T-helper 22 cell (primary cell): Measurements from ENCODE around the gene GCC1.

Source experiments
- DNase-seq: peaks from one replicate; pipeline ENCODE4 v3.0.0-alpha.2; 2020; ENCODE audit warnings: low read depth

The GCC1 gene

DNA sequence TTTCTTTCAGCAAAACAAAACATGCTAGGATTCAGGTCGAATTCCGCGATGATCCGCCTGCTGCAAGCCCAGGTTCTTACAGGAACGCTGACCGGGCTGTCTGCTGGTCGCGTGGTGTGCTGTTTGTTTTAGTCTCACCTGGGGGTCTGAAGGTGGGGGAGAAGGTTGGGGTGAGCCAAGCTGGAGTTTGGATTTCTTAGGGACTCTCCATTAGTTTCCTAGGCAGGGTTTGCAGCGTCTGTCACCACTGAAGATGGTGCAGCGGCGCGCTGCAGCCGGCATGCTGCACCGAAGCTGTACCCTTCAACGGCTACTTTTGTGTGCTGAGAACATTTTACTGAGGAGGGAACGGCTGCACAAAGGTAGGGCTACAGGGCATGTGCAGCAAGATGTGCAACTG lies 48.7 kb downstream of the GCC1 start:
- DNase-seq: no peak

DNA sequence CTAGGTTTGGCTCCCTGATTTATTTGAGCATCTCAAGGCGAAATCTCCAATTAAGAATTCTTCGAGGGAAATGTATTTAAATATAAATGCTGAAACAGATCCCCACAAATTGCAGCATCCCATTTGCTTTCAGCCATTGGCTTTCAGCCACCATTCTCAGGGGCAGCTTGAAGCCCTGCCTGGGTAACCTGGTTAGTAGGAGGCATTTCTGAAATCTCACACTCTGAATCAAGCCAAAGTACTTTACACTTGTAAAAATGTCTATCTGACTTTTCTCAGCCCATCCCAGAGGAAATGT lies 49.1 kb downstream of the GCC1 start:
- DNase-seq: no peak

DNA sequence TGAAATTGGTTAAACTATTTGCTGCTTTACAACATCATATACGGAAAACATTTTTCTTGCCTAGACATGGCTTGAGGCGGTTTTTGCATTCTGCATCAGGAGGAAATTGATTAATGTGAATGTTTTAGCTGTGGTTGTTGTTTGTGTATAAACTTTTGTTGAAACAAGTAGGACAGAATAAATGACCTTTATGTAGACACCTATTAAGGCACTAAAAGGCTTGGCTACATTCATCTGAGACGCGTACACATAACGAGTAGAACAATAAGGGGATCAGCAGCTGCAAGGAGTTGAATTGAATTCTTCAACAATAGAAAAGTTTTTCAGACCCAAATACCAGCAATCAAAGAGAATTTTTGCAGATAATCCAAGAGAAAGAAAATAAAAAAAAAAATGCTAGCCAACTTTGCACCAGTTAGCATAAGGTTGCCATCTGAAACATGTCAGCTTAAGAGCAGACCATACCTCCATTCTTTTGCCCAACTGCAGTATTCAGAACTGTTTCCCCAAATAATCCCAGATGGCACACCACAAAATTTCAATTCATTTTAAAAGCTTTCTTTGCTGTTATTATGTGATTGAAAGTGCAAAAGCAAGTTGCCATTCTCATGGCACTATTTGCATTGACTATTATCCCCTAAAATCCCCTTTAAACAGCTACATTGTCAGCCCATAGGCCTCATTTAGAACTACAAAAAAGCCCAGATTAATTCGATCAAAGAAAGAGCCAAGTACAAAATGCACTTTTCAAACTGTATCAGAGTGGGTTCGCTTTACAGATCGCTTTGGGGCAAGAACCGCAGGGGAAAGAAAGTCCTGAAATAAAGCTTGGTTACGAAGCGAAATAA lies 49.6 kb downstream of the GCC1 start:
- no peak for DNase-seq

DNA sequence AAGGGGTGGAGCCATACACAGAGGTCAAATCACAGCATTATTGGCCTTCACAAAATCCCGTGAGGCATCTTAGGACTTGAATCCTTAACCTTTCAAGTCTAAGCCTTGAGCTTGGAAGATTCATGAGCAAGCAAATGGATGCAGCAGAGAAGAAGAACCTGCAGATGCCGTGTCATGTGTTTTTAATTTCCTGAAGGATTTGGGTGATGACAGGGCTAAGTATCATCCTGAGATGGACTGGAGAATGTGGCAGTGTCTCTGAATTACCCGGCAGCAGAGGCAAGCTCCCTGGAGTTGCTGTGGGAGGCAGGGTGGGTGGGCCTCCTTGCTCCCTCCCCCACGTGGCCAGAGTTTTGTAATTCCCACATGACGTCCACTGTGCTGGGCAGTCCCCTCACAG lies 50.8 kb downstream of the GCC1 start:
- no peak for DNase-seq

DNA sequence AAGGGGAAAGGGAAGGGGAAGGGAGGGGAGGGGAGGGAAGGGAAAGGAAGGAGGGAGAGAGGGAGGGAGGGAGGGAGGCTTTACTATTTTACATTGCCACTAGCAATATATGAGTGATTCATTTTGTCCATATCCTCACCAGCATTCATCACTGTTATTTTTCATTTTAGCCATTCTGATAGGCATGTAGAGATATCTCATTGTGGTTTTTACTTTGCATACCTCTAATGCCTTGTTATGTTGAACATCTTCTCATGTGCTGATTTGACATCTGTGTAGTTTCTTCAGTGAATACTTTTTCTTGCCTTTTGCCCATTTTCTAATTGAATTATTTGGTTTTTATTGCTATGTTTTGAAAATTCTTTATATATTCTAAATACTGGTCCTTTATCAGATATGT lies 52.7 kb downstream of the GCC1 start:
- no peak for DNase-seq

DNA sequence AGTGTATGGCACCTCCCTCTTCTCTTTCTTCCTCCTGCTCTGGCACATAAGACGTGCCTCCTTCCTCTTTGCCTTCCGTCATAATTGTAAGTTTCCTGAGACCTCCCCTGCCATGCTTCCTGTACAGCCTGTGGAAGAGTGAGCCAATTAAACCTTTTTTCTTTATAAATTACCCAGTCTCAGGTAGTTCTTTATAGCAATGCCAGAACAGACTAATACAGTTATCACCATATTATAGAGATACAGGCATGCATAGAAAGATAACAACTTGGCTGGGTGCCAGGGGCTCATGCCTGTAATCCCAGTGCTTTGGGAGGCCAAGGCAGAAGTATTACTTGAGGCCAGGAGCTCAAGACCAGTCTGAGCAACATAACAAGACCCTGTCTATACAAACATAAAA lies 53.2 kb downstream of the GCC1 start:
- DNase-seq: no peak
